ENCODE results near the gene DYRK1B.

Gene DYRK1B

DNA sequence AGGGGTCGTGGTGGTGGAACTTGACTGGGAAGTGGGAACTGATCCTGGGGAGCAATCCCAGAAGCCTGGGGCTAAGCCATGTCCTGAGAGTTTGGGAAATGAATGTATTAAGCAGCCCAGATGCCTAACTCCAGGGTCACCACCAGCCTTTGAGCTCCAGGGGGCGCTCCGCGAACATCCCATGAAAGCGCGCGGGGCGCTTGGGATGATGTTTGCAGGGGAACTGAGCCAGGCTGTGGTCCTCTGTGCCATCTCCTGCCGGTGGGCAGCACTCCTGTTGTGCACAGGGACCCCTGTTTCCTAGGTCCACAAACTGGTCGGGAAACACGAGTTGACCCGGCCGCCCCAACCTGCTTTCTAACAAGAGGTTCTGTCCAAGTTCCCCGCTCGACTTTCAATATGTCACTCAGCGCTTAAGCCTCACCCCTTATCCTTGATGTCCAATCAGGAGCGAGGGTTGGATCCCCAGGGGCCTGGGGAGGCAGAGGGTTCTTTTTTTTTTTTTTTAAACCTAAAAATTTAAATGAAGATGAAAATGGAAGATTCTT, 40.9 kb downstream of the DYRK1B start (continued):
- TF ChIP-seq ZNF423 (tag by site-specific recombination; IDR thresholded peaks at IDR 0.05) (no peak), IKZF3 (tag by site-specific recombination; IDR thresholded peaks at IDR 0.05) (peak; percentile 94), ZNF24 (tag by site-specific recombination; IDR thresholded peaks at IDR 0.05) (no peak), ZNF239 (tag by site-specific recombination; IDR thresholded peaks at IDR 0.05) (no peak), ZNF37A (tag by site-specific recombination; IDR thresholded peaks at IDR 0.05) (no peak), ZNF274 (IDR thresholded peaks at IDR 0.05; ENCODE audit: low read length) (no peak), ZNF274 (tag by site-specific recombination; IDR thresholded peaks at IDR 0.05; ENCODE audit: borderline replicate concordance) (no peak), ZNF571 (tag by site-specific recombination; IDR thresholded peaks at IDR 0.05) (no peak), SP3 (tag by site-specific recombination; IDR thresholded peaks at IDR 0.05) (peak; percentile 46), BCL11B (tag by site-specific recombination; IDR thresholded peaks at IDR 0.05; ENCODE audit: low read depth) (no peak), ZSCAN16 (tag by site-specific recombination; IDR thresholded peaks at IDR 0.05) (no peak), ZNF548 (tag by site-specific recombination; IDR thresholded peaks at IDR 0.05) (no peak), KLF10 (tag by site-specific recombination; IDR thresholded peaks at IDR 0.05) (no peak; the same call in 1 of the 2 replicates), ZNF138 (tag by site-specific recombination; IDR thresholded peaks at IDR 0.05; ENCODE audit: borderline replicate concordance) (no peak), ZNF350 (tag by site-specific recombination; IDR thresholded peaks at IDR 0.05) (no peak), ZNF544 (tag by site-specific recombination; IDR thresholded peaks at IDR 0.05) (no peak), ZNF530 (tag by site-specific recombination; IDR thresholded peaks at IDR 0.05; ENCODE audit: low read depth) (no peak), ZNF416 (tag by site-specific recombination; IDR thresholded peaks at IDR 0.05) (no peak), ZNF830 (tag by site-specific recombination; IDR thresholded peaks at IDR 0.05; ENCODE audit: low read depth) (no peak), ZNF707 (tag by site-specific recombination; IDR thresholded peaks at IDR 0.05) (no peak), ZNF157 (tag by site-specific recombination; IDR thresholded peaks at IDR 0.05) (no peak), ZNF529 (tag by site-specific recombination; IDR thresholded peaks at IDR 0.05; ENCODE audit: insufficient replicate concordance) (no peak), ZSCAN23 (tag by site-specific recombination; IDR thresholded peaks at IDR 0.05) (no peak), ZNF335 (tag by site-specific recombination; conservative IDR thresholded peaks at IDR 0.05) (peak; percentile 94), ZBTB1 (tag by site-specific recombination; IDR thresholded peaks at IDR 0.05) (no peak), ZNF555 (tag by site-specific recombination; conservative IDR thresholded peaks at IDR 0.05) (no peak), ZNF114 (tag by site-specific recombination; IDR thresholded peaks at IDR 0.05) (no peak), ZNF121 (tag by site-specific recombination; IDR thresholded peaks at IDR 0.05) (no peak), ZNF10 (tag by site-specific recombination; IDR thresholded peaks at IDR 0.05) (no peak)
- TF ChIP-seq, protein P1, sequence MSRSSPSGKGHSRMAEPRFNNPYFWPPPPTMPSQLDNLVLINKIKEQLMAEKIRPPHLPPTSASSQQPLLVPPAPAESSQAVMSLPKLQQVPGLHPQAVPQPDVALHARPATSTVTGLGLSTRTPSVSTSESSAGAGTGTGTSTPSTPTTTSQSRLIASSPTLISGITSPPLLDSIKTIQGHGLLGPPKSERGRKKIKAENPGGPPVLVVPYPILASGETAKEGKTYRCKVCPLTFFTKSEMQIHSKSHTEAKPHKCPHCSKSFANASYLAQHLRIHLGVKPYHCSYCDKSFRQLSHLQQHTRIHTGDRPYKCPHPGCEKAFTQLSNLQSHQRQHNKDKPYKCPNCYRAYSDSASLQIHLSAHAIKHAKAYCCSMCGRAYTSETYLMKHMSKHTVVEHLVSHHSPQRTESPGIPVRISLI (tag by site-specific recombination; IDR thresholded peaks at IDR 0.05): peak; percentile 69; the same call in 1 of the 2 replicates
- TF ChIP-seq, protein P2, sequence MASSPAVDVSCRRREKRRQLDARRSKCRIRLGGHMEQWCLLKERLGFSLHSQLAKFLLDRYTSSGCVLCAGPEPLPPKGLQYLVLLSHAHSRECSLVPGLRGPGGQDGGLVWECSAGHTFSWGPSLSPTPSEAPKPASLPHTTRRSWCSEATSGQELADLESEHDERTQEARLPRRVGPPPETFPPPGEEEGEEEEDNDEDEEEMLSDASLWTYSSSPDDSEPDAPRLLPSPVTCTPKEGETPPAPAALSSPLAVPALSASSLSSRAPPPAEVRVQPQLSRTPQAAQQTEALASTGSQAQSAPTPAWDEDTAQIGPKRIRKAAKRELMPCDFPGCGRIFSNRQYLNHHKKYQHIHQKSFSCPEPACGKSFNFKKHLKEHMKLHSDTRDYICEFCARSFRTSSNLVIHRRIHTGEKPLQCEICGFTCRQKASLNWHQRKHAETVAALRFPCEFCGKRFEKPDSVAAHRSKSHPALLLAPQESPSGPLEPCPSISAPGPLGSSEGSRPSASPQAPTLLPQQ (tag by site-specific recombination; IDR thresholded peaks at IDR 0.05): peak; percentile 59; the same call in 1 of the 2 replicates
- TF ChIP-seq, protein P3, sequence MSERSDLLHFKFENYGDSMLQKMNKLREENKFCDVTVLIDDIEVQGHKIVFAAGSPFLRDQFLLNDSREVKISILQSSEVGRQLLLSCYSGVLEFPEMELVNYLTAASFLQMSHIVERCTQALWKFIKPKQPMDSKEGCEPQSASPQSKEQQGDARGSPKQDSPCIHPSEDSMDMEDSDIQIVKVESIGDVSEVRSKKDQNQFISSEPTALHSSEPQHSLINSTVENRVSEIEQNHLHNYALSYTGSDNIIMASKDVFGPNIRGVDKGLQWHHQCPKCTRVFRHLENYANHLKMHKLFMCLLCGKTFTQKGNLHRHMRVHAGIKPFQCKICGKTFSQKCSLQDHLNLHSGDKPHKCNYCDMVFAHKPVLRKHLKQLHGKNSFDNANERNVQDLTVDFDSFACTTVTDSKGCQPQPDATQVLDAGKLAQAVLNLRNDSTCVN (tag by site-specific recombination; optimal IDR thresholded peaks at IDR 0.05): no peak
- TF ChIP-seq, protein P4, sequence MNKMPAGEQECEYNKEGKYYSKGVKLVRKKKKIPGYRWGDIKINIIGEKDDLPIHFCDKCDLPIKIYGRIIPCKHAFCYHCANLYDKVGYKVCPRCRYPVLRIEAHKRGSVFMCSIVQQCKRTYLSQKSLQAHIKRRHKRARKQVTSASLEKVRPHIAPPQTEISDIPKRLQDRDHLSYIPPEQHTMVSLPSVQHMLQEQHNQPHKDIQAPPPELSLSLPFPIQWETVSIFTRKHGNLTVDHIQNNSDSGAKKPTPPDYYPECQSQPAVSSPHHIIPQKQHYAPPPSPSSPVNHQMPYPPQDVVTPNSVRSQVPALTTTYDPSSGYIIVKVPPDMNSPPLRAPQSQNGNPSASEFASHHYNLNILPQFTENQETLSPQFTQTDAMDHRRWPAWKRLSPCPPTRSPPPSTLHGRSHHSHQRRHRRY (tag by site-specific recombination; IDR thresholded peaks at IDR 0.05): no peak
- TF ChIP-seq, protein P5, sequence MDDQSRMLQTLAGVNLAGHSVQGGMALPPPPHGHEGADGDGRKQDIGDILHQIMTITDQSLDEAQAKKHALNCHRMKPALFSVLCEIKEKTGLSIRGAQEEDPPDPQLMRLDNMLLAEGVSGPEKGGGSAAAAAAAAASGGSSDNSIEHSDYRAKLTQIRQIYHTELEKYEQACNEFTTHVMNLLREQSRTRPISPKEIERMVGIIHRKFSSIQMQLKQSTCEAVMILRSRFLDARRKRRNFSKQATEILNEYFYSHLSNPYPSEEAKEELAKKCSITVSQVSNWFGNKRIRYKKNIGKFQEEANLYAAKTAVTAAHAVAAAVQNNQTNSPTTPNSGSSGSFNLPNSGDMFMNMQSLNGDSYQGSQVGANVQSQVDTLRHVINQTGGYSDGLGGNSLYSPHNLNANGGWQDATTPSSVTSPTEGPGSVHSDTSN (CRISPR knock-in tag; IDR thresholded peaks at IDR 0.05): no peak
- TF ChIP-seq, protein P6, sequence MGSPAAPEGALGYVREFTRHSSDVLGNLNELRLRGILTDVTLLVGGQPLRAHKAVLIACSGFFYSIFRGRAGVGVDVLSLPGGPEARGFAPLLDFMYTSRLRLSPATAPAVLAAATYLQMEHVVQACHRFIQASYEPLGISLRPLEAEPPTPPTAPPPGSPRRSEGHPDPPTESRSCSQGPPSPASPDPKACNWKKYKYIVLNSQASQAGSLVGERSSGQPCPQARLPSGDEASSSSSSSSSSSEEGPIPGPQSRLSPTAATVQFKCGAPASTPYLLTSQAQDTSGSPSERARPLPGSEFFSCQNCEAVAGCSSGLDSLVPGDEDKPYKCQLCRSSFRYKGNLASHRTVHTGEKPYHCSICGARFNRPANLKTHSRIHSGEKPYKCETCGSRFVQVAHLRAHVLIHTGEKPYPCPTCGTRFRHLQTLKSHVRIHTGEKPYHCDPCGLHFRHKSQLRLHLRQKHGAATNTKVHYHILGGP (tag by site-specific recombination; IDR thresholded peaks at IDR 0.05): 0 out of 2 replicates have a peak, but pooled peaks have one; percentile 19
